A673 (cell line): ENCODE measurements around the gene MAST4.

Source experiments
- CTCF ChIP-seq: fragments of 300-800, 200-600 bp; sonication (generic); conservative IDR thresholded peaks from 2 replicates; pipeline ENCODE4 v1.5.1; 2017; ENCODE audit warnings: low read depth, mild to moderate bottlenecking, antibody characterized with exemption, low read length, moderate library complexity, mixed read lengths
- EZH2 ChIP-seq: fragments of 200-600 bp; sonication (generic); IDR thresholded peaks from 2 replicates; pipeline ENCODE4 v1.6.1; 2017; ENCODE audit warnings: borderline replicate concordance, low read depth, mild to moderate bottlenecking, mixed read lengths, antibody characterized with exemption, low read length; ENCODE audit not compliant: poor library complexity, severe bottlenecking

- TF ChIP-seq CTCF (no peak), EZH2 (no peak)
Measured at GRCh38 chr5:66702426-66702825, 106.2 kb downstream of the MAST4 start.
